Measurements from ENCODE around the gene KLF13.

The KLF13 gene

DNA sequence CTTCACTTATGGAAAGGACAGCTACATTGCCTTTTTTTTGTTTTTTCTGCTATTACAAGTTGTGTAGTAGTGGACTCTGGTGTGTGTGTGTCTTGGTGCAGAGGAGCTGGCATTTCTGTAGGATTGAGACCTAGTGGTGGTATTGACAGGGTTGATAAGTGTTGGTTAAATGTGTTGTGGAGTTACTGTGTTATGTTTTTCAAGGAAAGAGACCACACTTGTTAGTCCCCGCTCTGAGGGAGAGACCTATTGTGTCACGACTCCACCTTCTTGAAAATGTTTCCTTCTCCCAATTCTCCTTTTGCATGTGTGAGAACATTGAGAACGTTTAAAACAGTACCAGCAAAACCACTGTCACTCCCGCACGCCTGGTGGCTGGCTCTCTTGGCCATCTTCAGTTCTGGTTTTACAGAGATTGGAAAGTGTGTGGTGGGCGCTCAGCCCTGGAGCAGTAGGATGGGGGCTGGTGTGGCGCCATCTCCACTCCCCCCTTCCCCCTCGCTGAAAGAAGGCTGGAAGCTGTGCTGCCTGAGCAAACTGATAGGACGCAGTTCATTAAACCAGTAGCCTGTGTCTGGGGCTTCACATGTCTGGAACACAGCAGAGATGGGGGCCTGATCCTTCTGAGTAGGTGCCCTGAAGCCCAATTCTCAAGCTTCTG, 5.5 kb downstream of the KLF13 start:
- no peak for DNase-seq (ENCODE audit: low read depth in 1 of 2, low spot score in 1 of 2)

DNA sequence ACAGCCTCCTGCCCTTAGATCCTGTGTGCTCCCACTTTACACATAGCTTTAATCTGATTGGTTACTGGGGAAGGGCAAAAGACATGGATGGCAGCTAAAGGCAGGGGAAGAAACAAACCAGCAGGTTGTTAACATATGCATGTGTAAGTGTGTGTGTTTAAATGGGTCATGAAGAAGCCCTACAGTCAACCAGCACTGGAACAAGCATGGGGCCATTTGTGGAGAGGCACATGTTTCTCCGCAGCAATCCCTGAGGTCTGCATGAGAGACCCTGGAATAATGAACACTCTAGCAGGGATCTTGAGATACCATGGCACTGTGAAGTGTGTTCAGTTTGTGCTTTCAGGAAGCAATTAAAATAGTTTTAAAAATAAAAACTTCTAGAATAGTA, 6.0 kb downstream of the KLF13 start:
- DNase-seq (ENCODE audit: low read depth in 1 of 2, low spot score in 1 of 2), result no peak

DNA sequence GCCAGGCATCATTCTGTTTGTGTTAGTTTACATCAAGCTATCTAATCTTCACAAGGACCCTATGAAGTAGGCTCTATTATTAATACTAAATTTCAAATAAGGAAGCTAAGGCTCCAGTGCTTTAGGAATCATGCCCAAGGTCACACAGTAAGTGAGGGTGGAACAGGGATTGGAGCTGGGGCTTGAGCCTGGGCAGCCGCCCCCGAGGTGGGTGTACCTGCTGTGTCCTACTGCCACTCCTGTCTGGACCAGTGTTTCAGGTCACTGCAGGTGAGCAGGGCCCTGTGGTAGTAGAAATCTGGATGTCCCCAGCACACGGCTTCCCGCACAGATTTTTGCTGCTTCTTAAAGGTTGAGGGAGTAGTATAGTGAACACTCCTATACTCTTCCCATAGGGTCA, 6.5 kb downstream of the KLF13 start:
- no peak for DNase-seq (ENCODE audit: low read depth in 1 of 2, low spot score in 1 of 2)

DNA sequence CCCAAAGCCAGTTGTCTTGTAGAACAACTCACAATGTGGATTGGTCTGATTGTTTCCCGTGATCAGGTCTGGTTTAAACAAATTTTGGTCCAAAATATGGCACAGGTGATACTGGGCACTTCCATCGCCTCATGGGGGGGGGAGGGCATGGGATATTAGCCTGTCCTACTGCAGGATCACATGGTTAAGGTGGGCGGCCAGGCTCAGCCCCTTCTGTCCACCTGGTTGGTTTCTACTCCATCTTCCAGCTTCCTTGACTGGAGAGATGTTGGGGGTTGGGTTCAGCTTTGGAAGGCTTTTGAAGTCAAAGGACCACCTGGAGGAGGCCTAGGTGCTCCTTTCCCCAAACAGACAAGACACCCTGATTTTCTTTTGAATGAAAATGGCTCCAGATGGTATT, 7.2 kb downstream of the KLF13 start:
- DNase-seq (ENCODE audit: low read depth in 1 of 2, low spot score in 1 of 2), result no peak

DNA sequence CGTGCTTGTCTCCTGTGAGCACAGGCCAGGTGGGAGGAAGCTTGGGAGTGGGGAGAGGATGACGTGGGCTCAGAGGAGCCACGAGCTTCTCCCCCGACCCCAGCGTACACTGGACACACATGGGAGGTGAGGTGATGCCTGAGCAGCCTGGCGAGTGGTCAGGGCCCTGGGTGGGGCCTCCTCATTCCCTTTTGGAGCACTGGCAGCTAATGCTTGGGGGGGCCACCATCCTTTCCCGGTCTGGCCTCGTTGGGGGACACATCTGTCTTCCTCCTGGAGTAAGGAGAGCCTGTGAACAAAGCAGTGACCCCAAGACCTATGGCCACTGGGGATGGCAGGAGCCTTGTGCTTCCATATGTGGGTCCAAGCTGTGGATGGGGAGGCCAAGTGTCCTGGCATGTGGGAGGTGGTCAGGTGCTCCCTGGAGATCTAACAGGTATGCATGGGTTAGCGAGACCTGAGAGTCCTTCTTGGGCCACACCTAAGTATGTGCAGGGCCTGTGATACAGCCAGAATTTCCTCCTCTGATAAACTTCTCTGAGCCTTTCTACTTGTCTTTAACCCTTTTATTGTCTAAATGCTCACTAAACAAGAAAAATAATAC, 9.5 kb downstream of the KLF13 start:
- no peak for DNase-seq (ENCODE audit: low read depth in 1 of 2, low spot score in 1 of 2)

DNA sequence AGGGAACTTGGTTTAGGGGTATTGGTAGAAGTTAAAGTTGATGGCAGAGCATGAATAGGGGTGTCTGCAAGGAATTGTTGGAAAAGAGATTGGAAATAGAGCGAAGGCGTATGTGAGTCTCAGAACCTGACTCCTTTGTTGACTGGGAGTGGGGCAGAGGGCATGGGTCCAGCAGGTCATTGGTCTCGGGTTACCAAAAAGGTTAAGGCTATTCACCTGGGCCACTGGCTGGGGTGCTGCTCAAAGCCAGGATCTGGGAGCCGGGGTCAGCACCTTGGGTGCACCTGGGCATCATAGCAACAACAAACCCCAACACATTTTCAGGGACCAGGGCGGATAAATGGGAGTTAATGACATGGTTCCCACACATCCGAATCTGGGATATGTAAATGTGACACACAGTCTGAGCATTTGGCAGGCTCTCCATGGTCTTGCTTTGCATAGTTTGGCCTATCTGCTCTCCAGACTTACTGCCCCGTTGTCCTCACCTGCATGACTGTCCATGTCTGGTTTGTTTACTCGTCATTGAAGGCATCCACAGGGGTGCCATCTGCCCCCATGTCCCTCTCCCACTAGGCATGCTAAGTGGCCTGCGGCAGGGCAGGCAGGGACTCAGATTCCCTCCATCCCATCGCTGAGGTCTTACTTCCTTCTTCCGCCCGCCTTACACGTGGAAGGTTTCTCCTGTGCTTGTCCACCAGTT, 10.1 kb downstream of the KLF13 start:
- no peak for DNase-seq (ENCODE audit: low read depth in 1 of 2, low spot score in 1 of 2)

DNA sequence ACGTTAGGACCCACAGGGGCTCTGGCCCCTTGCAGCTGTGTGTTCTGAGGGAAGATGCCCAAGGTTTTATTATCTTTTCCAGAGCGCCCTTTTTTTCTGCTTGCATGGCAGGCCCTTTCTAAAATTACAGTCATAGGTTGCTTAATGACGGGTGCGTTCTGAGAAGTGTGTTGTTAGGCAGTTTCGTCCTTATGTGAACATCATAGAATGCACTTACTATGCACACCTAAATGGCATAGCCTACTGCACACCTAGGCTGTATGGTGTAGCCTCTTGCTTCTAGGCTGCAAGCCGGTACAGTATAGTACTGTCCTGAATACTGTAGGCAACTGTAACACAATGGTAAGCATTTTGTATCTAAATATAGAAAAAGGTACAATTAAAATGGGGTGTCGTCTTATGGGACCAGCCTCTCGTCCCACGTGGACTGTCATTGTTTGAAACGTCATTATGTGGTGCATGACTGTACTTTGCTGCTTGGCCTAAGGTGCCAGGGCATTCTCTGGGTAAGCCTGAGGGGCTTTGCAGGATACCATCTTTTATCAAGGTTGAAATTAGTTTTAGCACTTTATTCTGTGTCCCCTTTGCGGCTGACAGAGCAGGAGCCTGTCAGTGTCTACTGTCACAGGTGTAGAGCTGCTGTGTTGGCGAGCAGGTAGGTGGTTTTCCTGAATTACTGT, 10.9 kb downstream of the KLF13 start:
- no peak for DNase-seq (ENCODE audit: low read depth in 1 of 2, low spot score in 1 of 2)

DNA sequence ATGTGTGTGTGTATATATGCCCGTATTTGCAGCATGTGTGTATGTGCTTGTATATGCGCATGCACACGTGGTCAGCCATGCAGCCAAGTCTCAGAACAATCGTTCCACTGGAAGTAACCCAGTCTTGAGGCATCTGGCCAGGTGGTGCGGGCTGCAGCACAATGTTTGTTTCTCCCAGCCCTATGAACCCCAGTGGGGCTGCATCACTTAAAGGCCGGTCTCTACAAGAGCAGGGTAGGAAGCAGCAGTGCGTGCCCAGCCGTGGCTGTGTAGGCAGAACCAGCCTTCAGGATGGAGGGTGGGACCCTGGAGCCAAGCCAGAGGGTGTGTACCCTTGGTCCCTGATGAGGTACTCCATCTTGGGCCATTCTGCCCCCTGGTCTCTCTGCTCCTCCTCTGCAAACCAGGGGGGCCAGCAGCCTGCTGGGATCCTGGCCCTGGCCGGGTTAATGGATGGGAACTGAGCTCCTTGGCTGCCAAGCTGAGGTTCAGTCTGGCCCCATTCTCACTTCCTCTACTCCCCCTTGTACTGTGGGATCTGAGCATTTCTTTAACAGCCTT, 11.8 kb downstream of the KLF13 start:
- DNase-seq (ENCODE audit: low read depth in 1 of 2, low spot score in 1 of 2), result no peak

DNA sequence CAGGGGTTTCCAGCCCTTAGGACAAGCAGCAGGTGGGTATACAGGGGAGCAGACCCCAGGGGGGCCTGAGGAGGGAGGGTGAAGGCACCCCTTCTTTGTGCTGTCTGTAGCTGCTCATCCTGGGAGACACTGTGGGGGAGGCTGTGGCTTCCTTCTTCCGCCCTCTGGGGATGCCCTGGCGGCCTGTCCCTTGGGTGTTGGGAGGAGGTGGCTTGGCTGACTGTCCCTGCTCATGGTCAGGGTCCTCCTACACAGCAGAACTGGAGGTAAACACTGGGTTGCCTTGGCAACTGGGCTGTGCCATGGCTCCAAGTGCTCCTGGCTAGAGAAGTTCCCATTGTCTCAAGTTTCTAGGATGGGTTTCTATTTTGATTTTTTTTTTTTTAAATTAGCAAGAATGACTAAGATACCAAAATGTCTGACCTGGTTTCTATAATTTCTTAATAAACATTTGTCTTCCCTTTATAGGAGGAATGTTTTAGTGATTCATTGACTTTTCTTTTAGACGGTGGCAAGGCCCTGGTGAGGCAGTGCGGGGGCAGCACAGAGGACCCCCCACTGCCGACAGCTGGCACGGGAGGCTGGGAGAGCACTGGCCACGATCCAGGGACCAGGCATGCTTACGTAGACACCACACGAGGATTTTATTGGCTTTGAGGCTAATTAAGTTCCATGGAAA, 12.4 kb downstream of the KLF13 start:
- DNase-seq (ENCODE audit: low read depth in 1 of 2, low spot score in 1 of 2), result no peak

DNA sequence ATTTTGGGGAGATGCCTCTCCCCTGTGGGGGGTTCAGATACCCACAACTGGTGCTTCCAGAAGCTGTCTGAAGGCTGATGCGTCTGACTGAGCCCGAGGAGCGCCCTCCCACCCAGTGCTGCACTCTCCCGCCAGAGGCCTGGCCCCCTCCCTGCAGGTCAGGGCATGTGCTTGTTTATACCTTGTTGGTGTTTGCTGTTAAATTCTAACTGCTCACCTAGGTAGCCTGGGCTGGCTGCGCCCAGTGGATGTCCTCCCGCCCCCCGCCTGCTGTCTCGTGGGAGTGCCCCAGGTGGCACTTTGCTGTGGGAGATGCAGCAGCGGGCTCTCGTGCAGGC, 12.9 kb downstream of the KLF13 start:
- no peak for DNase-seq (ENCODE audit: low read depth in 1 of 2, low spot score in 1 of 2)

DNA sequence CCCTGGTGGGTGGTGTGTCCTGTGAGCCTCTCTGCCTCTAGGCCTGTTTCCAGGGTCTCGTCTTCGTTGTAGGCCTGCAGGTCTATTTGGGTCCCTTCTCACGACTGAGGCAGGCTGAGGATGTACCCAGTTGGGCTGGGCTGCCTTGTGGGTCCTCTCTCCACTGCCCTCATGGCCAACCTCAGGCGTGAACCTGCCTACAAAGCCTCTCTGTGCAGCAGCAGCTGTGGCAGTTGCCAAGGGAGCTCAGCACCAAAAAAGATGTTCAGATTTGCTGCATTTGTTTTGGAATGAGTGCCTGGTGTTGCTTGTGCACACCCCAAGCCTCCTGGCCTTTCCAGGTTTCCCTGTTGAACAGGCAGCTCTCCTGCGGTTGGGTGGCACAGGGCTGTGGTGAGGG, 13.4 kb downstream of the KLF13 start:
- no peak for DNase-seq (ENCODE audit: low read depth in 1 of 2, low spot score in 1 of 2)

DNA sequence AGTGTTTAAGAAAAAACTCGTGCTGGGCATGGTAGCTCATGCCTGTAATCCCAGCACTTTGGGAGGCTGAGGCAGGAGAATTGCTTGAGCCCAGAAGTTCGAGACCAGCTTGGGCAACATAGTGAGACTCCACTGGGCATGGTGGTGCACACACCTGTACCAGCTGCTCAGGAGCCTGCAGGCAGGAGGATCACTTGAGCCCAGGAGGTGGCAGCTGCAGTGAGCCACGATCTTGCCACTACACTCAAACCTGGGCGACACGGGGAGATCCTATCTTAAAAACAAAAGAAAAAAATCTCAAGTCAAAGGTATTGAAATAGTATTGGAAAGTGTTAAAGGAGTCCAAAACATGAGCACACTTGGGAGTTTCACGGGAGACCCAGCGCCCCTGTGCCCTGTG, 14.0 kb downstream of the KLF13 start:
- DNase-seq (ENCODE audit: low read depth in 1 of 2, low spot score in 1 of 2), result no peak

DNA sequence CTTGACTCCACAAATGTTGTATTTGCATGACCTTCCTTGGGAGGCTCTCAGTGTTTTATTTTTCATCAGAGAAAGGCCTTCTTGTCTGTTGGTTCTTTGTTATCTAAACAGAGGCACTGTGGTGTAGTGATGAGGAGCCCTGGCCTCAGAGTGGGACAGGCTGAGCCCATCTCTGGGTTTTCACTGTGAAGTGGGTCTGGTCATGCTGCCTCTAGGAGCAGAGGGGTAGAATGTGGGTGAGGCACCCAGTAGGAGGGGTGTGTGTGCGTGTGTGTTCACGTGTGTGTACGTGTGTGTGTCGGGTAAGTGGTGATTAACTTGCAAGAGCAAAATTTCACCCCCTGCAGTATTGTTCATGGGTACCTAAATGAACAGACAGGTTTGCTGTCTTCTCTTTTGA, 14.4 kb downstream of the KLF13 start:
- no peak for DNase-seq (ENCODE audit: low read depth in 1 of 2, low spot score in 1 of 2)

DNA sequence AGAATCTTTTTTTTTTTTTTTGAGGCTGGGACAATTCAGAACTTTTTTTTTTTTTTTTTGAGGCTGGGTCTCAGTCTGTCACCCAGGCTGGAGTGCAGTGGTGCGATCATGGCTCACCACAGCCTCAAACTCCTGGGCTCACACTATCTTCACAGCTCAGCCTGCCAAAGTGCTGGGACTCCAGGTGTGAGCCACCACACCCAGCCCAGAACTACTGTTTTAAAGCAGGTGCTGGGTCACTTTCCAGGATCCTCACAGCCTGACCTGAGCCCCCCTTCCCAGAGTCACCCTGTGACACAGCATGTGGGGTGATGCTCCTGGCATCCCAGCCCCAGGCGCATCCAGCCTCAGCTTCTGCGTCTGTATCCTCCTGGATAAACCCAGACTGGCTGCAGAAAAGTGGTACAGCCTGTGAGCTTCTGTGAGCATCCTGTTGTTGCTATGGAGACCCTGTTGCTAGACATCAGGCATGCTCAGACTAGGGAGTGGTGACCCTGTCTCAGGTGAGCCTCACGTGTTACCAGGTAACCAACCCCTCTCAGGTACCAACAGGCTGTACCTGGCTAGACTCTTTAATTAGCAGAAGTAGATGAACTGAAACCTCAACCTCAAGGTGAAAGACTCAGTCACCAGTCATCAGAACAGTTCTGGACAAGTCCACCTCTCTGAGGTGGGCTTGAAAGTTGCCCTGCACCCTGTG, 15.0 kb downstream of the KLF13 start:
- DNase-seq (ENCODE audit: low read depth in 1 of 2, low spot score in 1 of 2), result no peak

DNA sequence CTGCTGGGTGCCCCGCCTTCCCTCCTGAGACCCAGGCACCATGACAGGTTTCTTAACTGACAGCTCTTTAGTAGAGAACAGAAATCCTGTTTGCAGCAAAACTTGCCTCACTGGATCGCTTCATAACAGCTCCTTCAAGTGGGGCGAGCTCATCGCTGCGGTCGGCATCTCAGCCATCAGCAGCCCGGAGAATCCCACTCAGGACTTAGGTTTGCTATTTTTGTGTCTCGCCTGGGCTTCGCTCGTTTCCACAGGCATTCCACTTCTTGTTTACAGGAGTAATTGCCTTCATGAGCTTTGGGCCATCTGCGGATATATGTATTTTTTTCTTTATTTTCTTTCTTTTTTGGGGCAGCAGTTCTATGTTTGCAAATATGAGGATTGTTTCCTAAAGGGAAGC, 15.7 kb downstream of the KLF13 start:
- DNase-seq (ENCODE audit: low read depth in 1 of 2, low spot score in 1 of 2), result no peak

DNA sequence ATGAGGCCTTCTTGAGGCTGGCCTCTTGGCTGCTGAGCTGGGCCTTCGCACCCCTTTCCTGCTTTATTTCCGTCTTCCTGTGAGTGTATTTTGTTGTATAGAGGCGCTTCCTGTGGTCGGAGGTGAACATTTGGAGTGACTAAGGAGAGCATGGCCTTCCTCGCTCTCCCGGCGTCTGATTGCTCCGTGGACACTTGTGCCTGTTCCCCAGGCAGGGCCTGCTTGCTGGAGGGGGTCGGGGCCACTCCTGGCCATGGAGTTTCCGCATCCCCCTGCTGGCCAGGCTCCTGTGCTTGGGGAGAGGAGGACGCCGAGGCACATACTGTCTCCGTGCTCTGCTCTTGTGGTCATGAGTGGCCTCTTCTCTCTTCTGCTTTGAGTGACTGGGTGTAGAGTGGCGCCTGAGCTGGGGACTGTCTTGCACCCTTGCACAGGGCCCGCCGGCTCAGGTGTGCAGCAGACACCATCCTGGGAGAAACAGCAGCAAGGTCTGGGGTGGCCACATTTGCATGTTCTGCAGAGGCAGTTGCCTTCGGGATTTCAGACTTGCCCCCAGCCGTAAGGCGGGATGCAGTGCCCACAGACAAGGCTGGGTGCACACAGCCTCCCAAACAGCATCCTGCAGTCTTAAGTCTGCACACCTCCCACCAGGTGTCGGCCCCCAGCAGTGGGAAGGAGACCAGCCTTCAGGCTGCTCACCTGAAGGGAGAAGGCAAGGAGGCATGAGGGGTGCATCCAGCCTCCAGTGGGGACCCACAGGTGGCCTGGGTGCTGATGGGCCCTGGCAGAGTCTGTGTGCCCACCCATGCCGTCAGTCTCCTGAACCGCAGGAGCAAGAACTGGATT, 16.4 kb downstream of the KLF13 start:
- DNase-seq (ENCODE audit: low read depth in 1 of 2, low spot score in 1 of 2), result no peak

DNA sequence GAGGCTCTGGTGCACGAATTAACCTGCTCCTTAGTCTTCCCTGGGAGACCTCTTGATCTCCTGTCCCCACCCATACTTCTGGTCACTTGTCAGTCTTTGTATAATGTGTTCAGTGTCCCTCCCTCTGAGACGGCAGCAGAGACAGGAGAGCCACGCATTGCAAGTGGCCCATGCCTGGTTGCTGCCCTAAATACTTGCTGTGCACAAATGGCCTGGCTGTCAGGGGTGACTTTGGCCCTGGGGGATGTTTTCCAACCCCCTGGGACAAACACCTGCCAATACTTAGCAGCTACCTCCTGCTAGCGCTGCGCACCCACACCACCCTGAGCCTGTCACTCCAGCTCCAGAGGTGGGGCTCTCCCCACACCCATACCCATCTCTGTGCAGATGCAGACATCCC, 17.2 kb downstream of the KLF13 start:
- no peak for DNase-seq (ENCODE audit: low read depth in 1 of 2, low spot score in 1 of 2)

DNA sequence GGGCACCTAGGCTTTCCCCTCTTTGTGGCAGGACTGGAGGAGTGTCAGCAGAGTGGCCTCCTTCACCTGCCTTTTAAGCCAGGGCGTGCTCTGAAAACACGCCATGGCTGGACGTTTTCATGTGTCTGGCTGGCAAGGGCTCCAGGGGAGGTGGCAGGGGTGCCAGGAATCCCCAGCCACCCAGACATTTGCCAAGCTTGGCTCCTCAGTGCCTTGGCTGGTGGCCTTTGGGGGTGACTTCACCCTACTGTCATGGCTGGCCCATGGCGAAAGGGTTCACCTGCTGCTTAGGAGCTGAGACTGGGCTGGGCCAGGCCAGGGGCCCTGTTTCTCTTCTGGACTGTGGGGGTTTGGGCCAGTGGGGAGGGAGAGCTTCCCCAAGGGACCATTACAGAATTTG, 17.6 kb downstream of the KLF13 start:
- no peak for DNase-seq (ENCODE audit: low read depth in 1 of 2, low spot score in 1 of 2)

DNA sequence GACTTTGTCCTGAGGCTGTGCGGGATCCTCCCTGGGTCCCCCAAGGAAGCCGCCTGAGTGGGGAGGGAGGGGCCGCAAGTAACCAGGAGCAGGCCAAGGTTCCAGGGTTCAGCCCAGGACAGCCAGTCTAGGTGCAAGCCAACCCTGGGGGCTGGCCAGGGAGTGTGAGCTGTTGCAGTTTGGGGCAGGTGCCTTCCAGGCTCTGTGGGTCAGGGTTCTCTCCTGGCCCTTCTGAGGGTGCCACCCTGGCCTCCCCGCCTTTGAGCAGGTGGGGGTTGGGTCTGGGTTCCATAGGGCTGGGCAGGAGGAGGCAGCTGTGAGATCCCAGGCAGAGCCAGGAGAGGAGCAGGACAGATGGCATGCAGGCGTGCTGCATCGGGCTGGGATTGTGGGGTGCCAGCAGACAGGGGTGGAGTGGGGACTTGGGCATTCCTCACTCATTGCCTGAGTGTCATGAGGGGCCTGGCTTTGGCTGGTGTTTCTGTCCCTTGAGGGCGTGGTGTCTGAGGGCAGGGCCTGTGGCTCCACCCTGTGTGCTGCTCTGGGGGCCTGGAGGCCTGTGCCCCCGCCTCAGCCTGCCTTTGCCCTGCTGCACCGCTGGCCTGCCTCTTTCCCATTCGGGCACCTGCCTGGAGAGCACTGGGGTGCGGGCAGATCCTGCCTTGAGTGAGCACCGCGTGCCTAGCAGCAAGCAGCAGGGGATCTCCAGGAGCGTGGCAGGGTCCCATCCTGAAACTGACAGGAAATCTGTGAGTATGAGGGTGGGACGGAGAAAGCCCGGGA, 18.4 kb downstream of the KLF13 start:
- DNase-seq (ENCODE audit: low read depth in 1 of 2, low spot score in 1 of 2), result no peak
